AG08395 (cell line): ENCODE measurements around the gene RFTN1.

Experiments
- DNase-seq: peaks from one replicate; pipeline ENCODE4 v3.0.0; 2012; ENCODE audit warnings: mixed read lengths, low spot score

Gene RFTN1

GRCh38 chr3:16464511-16465148 is 48.9 kb downstream of the RFTN1 start:
- DNase-seq, result peak; percentile 25

GRCh38 chr3:16463914-16464313 is 49.6 kb downstream of the RFTN1 start:
- no peak for DNase-seq

- DNase-seq, result no peak
Measured at GRCh38 chr3:16463119-16463518, 50.4 kb downstream of the RFTN1 start.

GRCh38 chr3:16462679-16463078 is 50.8 kb downstream of the RFTN1 start:
- DNase-seq, result no peak

GRCh38 chr3:16461463-16462245 is 51.8 kb downstream of the RFTN1 start:
- no peak for DNase-seq

- no peak for DNase-seq
Measured at GRCh38 chr3:16460886-16461285, 52.6 kb downstream of the RFTN1 start.

GRCh38 chr3:16460273-16460672 is 53.2 kb downstream of the RFTN1 start:
- no peak for DNase-seq

GRCh38 chr3:16456784-16457415 is 56.6 kb downstream of the RFTN1 start:
- DNase-seq, result peak; percentile 38

GRCh38 chr3:16455966-16456365 is 57.5 kb downstream of the RFTN1 start:
- no peak for DNase-seq

GRCh38 chr3:16455001-16455400 is 58.5 kb downstream of the RFTN1 start:
- no peak for DNase-seq

GRCh38 chr3:16452261-16452660 is 61.2 kb downstream of the RFTN1 start:
- peak; percentile 44 for DNase-seq

GRCh38 chr3:16449369-16449768 is 64.1 kb downstream of the RFTN1 start:
- DNase-seq, result no peak

GRCh38 chr3:16448639-16449070 is 64.8 kb downstream of the RFTN1 start:
- DNase-seq, result peak; percentile 92

- no peak for DNase-seq
Measured at GRCh38 chr3:16447135-16447534, 66.4 kb downstream of the RFTN1 start.

GRCh38 chr3:16444344-16444743 is 69.2 kb downstream of the RFTN1 start:
- DNase-seq, result no peak

GRCh38 chr3:16442730-16443129 is 70.8 kb downstream of the RFTN1 start:
- DNase-seq, result no peak

GRCh38 chr3:16441371-16441875 is 72.1 kb downstream of the RFTN1 start:
- DNase-seq, result peak; percentile 31

GRCh38 chr3:16439848-16440708 is 73.4 kb downstream of the RFTN1 start:
- DNase-seq, result no peak

GRCh38 chr3:16439163-16439847 is 74.2 kb downstream of the RFTN1 start:
- DNase-seq, result peak; percentile 11

- DNase-seq, result no peak
Measured at GRCh38 chr3:16437640-16438039, 75.9 kb downstream of the RFTN1 start.

GRCh38 chr3:16433701-16434151 is 79.8 kb downstream of the RFTN1 start:
- DNase-seq, result no peak
